ENCODE data around the gene ADCK2.
"Not testable (repeated sequence)": the region's sequence is repeated elsewhere in the genome, so short reads cannot be mapped to it uniquely, and the experiment has no call there.

The ADCK2 gene

DNA sequence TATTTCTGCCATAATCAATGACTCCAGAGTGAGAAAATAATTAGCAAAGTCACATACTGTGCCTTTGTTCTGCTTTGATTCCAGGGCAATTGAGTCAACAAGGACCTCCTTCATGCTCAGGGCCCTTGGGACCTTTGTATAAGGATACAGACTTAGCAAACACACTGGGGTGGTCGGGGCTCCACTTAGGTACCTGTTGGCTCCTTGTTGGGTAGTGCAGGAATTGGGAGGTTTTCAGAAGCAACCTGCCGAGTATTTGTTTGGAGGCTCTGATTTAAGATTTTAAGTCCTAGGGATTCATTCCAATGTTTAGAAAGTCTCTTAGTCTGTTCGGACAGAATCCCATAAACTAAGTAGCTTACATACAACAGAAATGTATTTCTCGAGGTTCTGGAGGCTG, 3.0 kb downstream of the ADCK2 start:
- no peak for DNase-seq

DNA sequence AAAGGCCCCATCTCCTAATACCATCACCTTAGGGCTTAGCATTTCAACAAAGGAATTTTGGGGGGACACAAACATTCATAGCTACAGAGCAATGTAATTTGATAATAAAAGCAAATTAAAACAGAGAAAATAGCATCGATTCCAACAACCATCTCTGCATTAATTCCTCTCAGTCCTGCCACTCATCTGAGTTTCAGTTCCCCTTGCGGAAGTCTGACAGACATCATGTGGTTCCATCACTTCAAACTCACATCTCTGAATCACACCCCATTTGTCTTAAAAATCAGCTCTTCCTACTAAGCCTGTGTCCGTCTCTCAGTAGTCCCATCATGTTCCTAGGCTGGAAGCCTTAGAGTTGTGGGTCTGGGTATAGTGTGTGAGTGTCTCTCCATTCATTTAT, 3.6 kb downstream of the ADCK2 start:
- DNase-seq = no peak

DNA sequence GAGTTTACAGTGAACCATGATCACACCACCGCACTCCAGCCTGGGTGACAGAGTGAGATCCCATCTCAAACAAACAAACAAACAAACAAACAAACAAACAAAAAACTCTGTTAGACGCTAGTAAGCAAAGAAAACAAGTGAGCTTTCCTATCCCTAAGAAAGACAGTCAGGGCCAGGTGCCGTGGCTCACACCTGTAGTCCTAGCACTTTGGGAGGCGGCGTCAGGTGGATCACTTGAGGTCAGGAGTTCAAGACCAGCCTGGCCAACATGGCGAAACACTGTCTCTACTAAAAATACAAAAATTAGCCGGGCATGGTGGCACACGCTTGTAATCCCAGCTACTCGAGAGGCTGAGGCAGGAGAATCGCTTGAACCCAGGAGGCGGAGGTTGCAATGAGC, 4.2 kb downstream of the ADCK2 start:
- DNase-seq = not testable (repeated sequence)

DNA sequence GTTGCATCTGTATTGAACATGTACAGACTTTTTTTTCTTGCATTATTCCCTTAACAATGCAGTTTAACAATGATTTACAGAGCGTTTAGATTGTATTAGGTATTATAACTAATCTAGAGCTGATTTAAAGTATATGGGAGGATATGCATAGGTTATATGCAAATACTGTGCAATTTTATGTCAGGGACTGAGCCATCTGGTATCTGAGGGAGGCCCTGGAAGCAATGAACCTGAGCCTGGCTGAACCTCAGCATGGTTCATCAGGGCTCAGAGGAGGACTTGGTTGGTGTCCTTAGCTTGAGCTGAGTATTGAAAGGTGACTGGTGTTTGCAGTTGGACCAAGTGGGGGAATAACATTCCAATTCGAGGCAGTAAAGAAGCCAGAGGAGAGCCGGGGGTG, 4.8 kb downstream of the ADCK2 start:
- DNase-seq = no peak

DNA sequence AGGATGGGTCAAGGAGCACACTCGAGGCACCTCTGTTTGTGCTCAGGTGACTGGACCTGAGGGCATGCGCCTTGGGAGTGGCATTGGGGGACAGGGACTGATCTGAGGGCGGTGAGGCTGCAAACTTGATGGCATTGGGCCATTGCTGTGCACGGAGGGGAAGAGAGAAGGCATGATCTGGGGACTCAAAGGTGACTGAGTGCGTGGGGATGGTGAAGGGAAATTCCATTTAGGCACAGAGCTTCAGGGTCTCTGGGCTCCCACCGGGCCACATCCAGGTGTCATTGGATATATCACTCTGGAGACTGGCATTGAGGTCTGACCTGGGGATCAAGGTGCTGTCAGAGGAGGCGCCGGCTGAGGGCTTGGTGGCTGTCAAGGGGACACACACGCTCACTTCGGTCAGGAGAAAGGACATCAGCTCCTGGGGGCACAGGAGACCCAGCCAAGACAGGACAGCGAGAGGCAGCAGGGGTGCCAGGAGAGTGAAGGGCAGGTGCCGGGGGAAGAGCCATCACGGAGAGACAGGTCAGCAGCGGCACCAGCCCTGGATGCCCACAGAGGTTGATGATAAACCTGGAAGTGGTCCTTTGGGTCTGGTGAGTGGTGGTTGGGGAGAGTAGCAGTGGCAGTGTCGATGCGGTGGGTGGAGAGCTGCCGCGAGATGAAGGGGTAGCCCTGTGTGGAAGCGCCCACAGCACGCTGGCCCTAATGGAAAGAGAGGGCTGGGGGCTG, 5.5 kb downstream of the ADCK2 start:
- no peak for DNase-seq

DNA sequence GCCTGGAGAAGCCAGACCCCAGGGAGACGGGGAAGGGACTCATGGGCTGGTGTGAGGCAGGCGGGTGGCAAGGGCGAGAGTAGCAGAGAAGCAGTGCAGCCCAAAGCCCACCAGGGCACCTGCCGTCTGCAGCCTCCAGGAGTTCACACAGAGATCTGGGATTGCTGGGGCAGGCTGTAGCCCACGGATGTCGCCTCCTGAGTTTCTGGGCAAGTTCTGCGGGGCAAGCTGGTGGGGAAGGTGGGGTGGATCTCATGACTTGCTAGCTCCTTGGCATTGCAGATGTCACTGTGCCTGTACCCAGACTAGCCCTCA, 6.0 kb downstream of the ADCK2 start:
- DNase-seq = no peak

DNA sequence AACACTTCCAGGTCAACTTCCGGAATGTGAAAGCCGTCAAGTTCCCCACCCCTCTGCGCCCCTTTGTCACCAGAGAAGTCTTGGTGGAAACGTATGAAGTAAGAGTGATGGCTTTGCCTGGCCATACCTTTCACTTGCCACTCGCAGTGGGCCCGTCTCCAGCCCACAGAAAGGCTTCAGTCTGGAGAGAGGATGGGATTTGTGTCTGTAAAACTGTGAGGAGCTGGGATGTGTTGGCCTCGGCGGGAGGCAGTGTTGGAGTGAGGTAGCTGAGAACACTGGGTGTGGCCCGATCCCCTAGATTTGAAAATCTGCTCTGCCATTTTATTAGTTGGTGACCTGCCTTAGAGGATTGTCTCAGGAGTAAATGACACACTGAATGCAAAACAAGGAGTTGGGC, 6.4 kb downstream of the ADCK2 start:
- DNase-seq = no peak

DNA sequence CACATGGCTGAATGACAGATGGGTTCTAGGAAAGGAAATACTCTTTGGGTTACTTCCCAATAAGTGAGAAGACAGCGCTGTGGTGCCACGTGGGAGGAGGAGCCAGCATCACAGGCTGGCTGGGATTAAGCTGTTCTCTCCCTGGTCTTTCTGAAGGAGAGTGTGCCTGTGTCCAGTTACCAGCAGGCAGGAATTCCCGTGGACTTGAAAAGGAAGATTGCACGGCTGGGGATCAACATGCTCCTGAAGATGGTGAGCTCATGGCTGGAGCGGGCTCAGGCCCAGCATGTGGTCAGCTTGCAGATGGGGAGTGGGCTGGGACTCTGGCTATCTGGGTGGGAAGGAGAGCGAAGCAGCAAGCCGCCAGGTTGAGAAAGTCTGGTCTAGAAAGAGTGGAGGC, 8.1 kb downstream of the ADCK2 start:
- no peak for DNase-seq

DNA sequence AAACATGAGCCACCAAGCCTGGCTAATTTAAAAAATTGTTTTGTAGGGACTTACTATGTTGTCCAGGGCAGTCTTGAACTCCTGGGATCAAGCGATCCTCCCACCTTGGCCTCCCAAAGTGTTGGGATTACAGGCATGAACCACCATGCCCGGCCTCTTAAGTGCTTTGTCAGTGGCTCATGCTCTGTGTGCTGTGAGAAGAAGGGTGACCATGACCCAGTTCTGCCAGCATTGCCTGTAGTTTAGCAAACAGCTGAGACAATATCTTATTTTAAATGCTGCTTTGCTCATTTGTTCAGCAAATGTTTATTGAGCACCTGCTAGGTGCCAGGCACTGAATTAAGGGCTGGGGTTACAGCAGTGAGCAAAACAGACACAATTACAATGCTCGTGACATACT, 9.0 kb downstream of the ADCK2 start:
- no peak for DNase-seq

DNA sequence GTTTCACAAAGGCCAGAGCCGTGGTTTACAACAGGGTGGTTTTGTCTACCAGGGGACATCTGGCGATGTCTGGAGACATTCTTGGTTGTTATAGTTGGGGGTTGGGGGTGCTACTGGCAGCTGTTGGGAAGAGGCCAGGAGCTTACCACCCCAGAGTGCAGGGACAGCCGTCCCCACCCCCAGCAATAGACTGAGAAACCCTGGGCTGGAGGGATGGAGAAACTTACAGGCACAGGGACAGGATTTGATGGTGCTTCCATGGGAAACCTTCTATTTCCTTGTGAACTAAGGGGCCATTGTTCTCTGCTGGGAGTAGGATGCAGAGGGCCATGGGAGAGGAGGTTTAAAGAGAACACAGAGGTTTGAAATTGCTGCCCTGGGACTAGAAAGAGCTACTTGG, 10.9 kb downstream of the ADCK2 start:
- no peak for DNase-seq

DNA sequence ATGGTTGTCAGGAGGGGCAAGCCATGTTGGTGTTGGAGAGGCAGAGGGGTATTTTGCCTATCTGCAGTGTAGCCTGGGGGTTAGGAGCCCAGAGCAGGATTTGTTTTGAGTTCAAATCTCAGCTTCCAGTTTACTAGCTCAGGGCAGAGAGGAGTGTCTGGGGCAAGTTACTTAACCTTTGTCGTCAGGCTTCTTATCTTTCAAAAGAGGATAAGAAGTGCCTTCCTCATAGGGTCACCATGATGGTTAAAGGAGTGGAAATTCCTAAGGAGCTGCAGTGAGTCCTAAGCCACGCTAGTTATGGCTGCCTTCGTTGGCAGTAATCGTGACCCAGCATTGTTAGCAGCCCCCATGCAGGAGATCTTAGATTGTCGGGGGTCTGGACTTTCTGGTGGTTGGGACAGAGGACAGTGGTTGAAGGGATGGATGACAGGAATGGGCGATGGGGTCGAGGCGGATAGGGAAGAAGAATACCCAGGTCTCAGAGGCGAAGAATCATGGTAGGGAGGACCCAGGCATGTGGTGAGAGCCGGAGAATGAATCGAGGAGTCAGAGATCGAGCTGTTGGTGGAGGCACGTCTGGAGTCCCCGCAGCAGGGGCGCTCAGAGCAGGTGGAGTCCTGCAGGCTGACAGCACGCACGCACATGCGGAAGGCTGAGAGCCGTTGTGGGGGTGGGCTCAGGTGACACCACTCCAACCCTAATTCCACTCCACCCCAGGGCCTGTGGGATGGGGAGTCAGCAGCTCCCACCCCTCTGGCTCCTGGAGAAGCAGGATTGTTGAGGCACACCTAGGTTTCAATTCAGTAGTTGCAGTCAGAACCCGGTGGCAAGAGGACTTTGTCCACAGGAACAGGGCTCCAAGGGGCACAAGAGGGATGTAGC, 11.6 kb downstream of the ADCK2 start:
- no peak for DNase-seq

DNA sequence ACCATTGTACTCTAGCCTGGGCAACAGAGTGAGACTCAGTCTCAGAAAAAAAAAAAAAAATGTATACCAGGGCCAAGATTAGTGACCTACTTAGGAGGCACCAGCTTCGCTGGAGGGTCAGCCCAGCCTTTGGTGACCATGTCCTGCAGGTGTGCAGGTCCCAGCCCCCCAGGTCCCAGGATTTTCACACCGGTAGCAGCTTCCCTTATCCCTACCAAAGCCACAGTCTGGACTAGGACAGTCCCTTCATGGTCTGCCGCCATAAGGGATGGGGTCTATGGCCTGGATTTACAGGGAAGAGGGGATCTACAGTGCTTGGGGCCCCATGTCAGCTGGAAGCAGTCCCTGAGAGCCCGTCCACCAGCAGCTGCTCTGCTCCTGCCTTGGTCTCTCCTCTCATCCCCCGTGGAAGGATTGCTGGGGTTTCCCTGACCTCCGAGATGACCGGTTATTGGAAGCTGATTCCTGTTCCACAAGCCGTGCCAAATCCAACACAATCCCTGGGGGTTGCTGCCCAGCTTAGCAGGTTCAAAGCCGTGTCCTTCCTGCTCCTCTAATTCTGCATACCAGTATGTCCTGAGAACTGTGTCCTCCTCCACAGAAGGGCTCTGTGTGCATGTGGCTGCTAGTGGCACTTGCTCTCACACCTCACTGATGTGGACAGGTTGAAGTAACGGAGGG, 12.8 kb downstream of the ADCK2 start:
- DNase-seq = no peak

DNA sequence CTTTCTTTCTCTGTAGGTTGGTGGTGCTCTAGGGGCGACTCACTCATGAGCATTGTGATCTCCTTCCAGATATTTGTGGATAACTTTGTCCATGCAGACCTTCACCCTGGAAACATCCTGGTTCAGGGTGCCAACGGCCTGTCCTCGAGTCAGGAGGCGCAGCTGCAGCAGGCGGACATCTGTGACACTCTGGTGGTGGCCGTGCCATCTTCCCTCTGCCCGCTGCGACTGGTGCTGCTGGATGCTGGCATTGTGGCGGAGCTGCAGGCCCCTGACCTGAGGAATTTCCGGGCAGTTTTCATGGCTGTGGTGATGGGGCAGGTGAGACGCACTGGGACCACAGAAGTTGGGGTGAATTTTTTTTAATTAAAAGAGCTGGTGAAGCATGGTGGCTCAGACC, 14.2 kb downstream of the ADCK2 start:
- DNase-seq = no peak

DNA sequence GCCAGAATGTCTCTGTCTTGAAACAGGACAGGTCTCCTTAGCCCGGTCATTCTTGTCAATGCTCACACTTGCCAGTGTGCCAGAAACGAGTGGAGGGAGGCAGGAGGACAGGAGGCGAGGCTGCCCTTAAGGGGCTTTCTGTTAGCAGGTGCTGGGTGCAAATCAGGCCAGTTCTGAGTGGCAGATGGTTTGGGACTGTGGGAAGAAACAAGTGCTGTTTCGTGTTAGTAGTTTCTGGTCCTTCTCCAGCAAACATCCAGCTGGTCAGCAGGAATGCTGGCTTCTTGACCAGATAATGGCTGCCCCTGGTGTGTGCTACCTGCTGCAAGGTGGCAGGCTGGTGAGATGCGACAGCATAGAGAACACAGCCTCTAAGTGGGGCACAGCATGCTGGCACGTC, 15.6 kb downstream of the ADCK2 start:
- DNase-seq = no peak

DNA sequence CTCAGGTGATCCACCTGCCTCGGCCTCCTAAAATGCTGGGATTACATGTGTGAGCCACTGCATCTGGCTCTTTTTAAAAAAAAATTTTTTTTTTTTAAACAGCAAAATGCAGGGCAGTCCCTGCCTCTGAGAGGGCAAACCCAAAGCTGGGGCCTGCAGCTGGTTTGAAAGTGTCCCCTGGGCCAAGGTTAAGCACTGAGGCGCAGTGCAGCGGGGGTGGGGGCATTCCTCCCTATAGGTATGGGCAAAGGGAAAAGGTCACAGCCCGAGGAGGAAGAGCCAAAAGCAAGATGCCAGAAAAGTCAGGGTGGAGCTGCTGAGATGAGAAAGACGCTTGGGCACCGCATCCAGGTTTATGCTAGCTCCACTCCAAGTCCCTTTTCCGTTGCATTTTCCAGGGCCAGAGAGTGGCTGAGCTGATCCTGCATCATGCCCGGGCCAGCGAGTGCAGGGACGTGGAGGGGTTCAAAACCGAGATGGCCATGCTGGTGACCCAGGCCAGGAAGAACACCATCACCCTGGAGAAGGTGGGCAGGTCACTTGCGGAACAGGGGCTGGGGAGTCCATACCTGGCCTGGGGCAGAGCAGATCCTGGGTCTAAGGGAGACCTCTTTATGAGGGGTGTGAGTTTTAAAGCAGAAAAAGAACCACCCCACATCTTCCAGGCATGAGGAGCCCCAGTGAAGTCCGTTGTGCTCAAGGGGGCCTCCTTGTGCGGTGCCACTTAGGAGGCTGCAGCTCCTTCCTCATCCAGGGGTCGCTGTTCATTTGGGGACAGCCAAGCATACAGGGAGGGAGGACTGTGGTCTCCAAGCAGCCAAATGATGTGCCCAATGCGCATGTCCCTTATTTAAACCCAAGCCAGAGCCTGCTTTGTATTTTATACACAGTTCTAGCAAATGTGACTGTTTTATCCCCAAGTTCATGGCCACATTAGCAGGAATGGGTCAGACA, 16.7 kb downstream of the ADCK2 start:
- DNase-seq = no peak

DNA sequence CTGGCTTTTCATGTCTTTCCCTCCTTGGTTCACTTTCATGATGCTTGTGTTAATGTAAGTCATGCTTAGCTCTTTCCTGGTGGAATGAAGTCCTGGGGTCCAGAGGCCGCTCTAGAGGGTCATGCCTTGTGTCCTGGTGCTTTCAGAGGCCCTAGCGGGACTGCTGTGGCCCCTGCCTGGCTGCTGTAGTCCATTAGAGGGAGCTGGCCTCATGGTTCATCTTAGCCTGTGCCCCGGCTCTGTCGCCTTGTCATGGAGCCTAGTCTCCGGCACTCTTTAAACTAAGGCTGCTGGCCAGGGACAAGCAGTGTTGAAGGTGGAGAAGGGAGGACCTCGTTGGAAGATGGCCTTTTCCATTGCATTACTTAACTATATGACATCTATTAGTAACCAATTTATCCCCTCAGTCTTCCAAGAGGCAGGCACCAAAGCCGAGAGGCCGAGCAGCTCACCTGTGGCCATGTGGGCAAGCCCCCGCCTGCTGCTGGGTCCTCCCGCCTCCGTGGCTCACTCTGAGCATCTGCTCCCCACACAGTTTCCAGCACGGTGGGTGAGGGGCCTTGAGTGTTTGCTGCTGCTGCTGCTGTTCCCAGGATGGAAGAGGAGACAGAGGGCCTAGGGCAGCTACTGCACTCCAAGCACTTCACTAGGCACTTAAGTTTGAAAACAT, 18.8 kb downstream of the ADCK2 start:
- no peak for DNase-seq

DNA sequence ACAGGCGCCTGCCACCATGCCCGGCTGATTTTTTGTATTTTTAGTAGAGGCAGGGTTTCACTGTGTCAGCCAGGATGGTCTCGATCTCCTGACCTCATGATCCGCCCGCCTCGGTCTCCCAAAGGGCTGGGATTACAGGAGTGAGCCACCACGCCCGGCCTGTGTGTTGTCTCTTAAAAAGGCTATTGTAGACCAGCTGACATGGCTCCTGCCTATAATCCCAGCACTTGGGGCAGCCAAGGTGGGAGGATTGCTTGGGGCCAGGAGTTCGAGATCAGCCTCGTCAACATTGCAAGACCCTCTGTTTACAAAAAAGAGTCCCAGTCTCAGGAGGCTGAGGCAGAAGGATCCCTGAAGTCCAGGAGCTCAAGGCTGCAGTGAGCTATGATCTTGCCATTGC, 21.1 kb downstream of the ADCK2 start:
- not testable (repeated sequence) for DNase-seq

DNA sequence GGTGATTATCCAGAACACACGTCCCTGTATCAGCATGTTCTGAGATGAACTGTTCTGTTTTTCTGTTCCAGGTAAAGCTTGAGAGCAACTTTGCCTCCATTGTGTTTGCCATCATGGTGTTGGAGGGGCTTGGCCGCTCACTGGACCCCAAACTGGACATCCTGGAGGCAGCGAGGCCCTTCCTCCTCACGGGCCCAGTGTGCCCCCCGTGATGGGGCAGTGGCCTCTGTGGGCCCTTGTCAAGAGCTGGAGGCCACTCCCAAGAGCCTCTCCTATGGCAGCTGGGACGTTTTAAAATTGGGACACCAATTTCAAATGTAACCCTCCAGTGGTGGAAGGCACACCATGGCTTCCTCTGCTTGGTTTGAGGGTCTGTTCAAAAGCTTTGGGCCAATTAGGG, 21.8 kb downstream of the ADCK2 start:
- DNase-seq = no peak

DNA sequence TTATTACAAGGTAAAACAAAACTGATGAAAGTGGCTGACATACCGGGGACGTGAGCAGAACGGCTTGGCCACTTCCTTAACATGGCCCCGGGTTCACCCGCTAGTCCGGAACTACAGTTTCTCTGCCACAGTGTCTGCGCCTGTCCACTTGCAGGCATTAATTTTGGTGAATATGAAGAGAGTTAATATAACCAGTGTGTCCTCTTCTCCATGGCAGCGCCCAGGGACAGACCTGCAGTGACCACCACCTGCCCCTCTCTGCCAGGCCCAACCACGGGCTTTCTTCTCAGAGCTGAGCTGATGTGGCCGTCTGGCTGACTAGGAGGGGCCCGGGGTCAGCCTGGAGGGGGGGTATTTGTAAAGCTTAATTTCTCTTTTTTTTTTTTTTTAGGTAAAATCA, 22.6 kb downstream of the ADCK2 start:
- DNase-seq = no peak

DNA sequence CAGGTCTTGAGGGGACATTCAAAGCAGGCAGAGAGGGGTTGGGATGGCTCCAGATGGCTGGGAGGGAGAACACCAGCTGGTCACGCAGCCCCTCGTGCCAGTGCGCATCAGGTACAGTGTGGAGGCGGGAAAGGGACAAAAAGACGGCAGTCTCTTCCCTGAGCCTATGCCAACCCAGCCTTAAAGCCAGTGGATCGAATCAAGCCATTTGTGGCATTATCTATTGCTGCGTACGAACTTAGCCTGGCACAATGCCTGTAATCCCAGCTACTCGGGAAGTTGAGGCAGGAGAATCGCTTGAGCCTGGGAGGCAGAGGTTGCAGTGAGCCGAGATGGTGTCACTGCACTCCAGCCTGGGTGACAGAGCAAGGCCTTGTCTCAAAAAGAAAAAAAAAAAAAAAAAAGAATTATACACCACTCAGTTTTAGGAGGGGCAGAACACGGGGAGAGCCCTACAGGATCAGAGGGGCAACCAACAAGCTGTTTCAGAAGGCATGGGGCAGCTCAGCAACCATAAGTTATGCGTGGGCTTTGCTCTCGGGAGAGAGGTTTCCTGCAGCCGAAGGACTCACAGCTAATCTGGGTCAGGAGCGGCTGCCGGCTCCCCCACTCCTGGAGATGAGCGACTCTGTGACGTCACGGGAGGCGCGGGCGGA, 23.4 kb downstream of the ADCK2 start:
- DNase-seq = peak; percentile 71

DNA sequence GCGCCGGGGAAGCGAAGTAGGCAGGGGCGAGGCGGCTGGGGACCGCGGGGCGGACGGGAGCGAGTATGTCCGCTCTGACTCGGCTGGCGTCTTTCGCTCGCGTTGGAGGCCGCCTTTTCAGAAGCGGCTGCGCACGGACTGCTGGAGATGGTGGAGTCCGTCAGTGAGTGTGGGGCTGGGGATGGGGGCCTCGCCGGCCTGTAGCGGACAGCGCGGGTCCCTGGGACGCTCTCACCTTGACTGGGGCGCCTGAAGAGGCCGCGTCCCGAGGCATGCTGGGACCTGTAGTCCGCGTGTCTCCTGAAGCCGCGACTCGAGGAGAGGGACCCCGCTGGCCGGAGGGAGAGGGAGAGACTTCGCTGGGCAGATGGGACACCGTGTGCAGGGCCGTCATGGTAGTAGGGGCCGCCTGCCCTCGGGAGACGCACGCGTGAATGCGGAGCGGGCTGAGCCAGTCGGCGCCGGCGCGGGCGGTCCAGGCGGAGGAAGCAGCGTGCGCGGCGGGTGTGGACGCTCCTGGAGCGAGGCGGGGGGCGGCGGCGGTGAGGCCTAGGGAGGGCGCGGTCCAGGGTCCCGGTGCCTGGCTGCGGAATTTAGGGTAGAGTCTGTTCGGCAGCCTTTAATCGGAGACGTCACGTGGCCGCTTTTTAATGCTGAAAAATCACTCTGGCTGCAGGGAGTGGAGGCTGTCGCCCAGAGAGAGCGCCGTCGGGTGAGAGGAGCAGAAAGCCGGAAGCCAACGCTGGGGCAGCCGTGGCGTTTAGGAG, 24.1 kb downstream of the ADCK2 start, which contains the start of gene NDUFB2:
Gene NDUFB2, plus strand, starts transcription at position 29 of the 767 bp plus-strand sequence. Its CDS starts 37 bp downstream, at position 66.
- peak; percentile 89 for DNase-seq

All from NCI-H1694 treated with DMSO at 0.1 percent for 48 hours (cell line).